ENCODE results near the gene GALNT18. TPM values are rescaled to one million over a fixed set of nuclear protein-coding genes. Genes with fewer than 3 reads are reported as not detected.

The GALNT18 gene
- total RNA-seq, 3 donors from 2014 or later = 14.7 to 25.9 (median 16.4) TPM

DNA sequence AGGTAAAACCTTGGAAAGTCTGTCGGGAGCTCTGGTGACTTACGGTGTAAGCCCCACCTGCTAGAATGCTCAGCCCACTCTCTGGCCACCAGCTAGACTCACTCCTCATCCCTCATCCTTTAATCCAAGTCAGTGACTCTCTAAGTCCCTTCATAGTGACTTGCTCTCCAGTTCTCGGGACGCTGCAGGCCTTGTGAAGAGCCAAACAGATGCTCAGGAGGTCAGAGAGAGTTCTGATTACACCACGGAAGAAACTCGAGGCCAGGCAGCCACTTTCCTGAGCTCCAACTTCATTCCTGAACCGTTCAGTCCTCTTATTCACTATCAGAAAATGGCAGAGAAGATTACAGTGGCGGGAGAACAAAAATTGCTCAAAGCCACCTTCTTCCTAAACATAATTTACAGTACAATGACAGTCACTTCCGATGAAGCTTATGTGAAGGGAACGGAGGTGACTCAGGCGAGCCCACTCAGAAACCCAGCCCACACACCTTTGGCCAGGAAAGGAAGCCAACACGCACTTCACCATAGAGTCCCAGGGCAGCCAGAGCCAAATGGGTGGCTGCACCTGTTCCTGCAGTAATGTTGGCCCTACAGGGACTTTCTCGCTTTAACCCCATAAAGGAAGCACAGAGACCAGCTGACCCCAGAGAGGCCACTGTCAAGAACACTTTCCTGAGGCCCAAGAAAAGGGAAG is 100.4 kb downstream of the GALNT18 start:
- TF ChIP-seq POLR2A (IDR thresholded peaks at IDR 0.05) = no peak
- TF ChIP-seq, protein P1, sequence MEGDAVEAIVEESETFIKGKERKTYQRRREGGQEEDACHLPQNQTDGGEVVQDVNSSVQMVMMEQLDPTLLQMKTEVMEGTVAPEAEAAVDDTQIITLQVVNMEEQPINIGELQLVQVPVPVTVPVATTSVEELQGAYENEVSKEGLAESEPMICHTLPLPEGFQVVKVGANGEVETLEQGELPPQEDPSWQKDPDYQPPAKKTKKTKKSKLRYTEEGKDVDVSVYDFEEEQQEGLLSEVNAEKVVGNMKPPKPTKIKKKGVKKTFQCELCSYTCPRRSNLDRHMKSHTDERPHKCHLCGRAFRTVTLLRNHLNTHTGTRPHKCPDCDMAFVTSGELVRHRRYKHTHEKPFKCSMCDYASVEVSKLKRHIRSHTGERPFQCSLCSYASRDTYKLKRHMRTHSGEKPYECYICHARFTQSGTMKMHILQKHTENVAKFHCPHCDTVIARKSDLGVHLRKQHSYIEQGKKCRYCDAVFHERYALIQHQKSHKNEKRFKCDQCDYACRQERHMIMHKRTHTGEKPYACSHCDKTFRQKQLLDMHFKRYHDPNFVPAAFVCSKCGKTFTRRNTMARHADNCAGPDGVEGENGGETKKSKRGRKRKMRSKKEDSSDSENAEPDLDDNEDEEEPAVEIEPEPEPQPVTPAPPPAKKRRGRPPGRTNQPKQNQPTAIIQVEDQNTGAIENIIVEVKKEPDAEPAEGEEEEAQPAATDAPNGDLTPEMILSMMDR (IDR thresholded peaks at IDR 0.05) = no peak
- no peak for TF ChIP-seq POLR2AphosphoS5 (IDR thresholded peaks at IDR 0.05)
- Histone ChIP-seq H3K36me3 (no peaks in the 10 kb centered on the region), H3K4me3 (no peak overlapping the region), H3K4me1 (no peaks in the 10 kb centered on the region), H3K9me3 (no peaks in the 10 kb centered on the region), H3K27me3 (no peaks in the 10 kb centered on the region), H3K27ac (no peak overlapping the region)
- DNase-seq (ENCODE audit: low spot score in 2 of 2) = no peak
- intact Hi-C loops (cut with DNase I; ENCODE audit: low total_unique reads) = no loop called here

DNA sequence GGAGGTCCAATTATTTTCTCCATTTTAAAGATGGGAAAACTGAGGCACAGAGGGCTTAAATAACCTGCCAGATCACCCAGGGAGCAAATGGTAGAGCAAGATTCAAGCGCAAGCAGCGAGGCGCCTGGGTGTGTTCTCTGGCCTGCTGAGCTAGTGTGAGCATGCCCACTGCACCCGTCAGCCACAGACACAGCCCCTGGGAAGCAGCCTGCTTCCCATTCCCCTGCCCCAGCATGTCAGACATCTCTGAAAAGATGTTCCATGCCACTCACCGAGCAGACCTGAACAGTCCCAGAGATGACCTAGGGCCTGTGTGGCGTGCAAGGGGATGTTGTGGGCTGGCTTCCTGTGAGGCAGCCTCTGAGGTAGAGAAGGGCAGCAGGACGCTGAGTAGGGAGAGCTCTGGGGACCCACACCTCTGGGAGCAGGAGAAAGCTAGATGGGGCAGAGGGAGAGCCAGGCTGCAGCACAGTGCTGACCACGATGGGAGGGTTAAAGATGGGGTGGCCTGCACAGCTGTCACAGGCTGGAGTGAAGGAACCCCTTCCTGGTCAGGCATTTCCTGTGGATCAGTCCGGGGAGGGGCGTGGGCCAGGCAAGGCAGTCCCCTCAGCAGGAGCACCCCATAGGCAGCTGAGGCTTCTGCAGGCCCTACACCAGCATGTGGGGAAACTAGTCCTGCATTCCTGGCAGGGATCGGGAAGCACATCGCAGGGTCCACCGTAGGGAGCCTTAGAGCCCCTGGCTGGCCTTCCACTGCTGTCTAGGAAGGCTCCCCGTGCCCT is 101.4 kb downstream of the GALNT18 start:
- no peak overlapping the region for H3K27ac ChIP-seq
- no peaks in the 10 kb centered on the region for H3K4me1 ChIP-seq

DNA sequence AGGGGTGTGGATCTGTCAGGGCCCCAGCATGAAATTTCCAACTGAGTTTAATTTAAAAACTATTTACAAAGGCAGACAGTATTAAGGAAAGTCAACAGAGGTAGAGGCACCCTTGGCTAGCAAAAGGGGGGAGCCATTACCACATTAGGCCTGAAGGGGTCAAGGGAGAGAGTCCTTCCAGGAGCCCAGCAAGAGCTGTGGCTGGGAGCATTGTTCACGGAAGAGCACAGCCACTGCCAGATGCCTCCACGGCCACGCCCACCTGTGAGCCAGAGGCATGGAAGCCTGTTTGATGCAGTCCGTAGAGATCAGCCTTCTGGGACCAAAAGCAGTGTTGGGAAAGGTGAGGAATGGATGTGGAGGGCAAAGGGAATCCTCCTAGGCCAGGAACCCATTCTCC is 102.6 kb downstream of the GALNT18 start:
- H3K27me3 ChIP-seq = no peaks in the 10 kb centered on the region
- no peak overlapping the region for H3K27ac ChIP-seq
- H3K36me3 ChIP-seq = no peaks in the 10 kb centered on the region
- intact Hi-C loops (cut with DNase I; ENCODE audit: low total_unique reads) = loop anchor here (1.0 kb wide), 1 partner anchor 16 kb away; no protein-coding TSS in a partner anchor
- H3K9me3 ChIP-seq = no peaks in the 10 kb centered on the region
- no peak overlapping the region for H3K4me3 ChIP-seq
- DNase-seq (ENCODE audit: low spot score in 2 of 2) = no peak
- H3K4me1 ChIP-seq = no peaks in the 10 kb centered on the region
- no peak for TF ChIP-seq POLR2AphosphoS5 (IDR thresholded peaks at IDR 0.05)
- TF ChIP-seq, protein P1 (IDR thresholded peaks at IDR 0.05) = no peak
- TF ChIP-seq POLR2A (IDR thresholded peaks at IDR 0.05) = no peak

More for the DNA sequence above, 101.4 kb downstream of the GALNT18 start:
- Histone ChIP-seq H3K4me3 (no peak overlapping the region), H3K27me3 (no peaks in the 10 kb centered on the region), H3K36me3 (no peaks in the 10 kb centered on the region), H3K9me3 (no peaks in the 10 kb centered on the region)
- intact Hi-C loops (cut with DNase I; ENCODE audit: low total_unique reads) = no loop called here
- TF ChIP-seq POLR2AphosphoS5 (IDR thresholded peaks at IDR 0.05) (no peak), POLR2A (IDR thresholded peaks at IDR 0.05) (no peak)
- TF ChIP-seq, protein P1 (IDR thresholded peaks at IDR 0.05) = no peak
- no peak for DNase-seq (ENCODE audit: low spot score in 2 of 2)

DNA sequence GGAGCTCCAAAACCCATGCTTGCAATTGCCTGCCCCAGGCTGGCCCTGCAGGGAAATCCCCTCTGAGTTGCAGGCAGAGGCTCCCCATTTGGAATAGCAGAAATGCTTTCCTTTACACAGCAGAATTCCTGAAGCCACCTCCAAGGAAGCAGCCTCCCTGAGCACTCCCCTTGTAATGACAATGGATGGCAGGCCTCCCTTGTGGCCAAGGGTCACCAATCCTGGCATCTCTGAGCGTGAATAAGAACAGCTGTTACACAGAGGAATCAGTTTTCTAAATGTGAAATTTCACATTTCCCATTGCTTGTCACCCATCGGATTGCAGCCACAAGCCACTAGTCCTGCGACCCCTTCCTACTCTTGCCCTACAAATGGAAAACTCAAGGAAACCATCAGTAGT is 107.6 kb downstream of the GALNT18 start:
- Histone ChIP-seq H3K4me3 (no peak overlapping the region), H3K4me1 (no peaks in the 10 kb centered on the region), H3K36me3 (no peaks in the 10 kb centered on the region), H3K9me3 (no peaks in the 10 kb centered on the region), H3K27me3 (no peaks in the 10 kb centered on the region), H3K27ac (no peak overlapping the region)
- DNase-seq (ENCODE audit: low spot score in 2 of 2) = no peak
- intact Hi-C loops (cut with DNase I; ENCODE audit: low total_unique reads) = no loop called here
- TF ChIP-seq, protein P1 (IDR thresholded peaks at IDR 0.05) = no peak
- no peak for TF ChIP-seq POLR2A (IDR thresholded peaks at IDR 0.05)
- TF ChIP-seq POLR2AphosphoS5 (IDR thresholded peaks at IDR 0.05) = no peak

DNA sequence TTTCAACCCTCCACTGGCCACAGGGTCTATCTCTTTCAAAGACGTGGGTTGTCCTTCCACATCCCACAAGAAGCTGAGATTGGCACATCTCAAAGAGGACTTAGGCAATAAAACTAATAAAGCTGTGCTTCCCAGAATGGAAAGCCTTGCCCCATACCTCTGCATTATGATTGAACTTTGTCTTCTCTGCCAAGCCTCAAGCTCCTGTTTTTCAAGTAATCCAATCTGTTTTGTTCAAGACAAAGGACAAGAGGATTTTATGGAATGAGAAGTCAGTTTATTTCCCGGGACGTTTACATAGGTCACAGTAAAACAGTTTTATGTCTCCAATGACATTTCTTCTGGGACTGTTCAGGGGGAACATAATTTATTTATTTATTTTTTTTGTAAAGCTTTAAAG is 108.4 kb downstream of the GALNT18 start:
- H3K27ac ChIP-seq = no peak overlapping the region
- TF ChIP-seq POLR2AphosphoS5 (IDR thresholded peaks at IDR 0.05) = no peak
- TF ChIP-seq, protein P1 (IDR thresholded peaks at IDR 0.05) = no peak
- TF ChIP-seq POLR2A (IDR thresholded peaks at IDR 0.05) = no peak
- no peak for DNase-seq (ENCODE audit: low spot score in 2 of 2)
- intact Hi-C loops (cut with DNase I; ENCODE audit: low total_unique reads) = no loop called here
- H3K4me3 ChIP-seq = no peak overlapping the region
- no peaks in the 10 kb centered on the region for H3K36me3 ChIP-seq
- H3K9me3 ChIP-seq = no peaks in the 10 kb centered on the region
- H3K27me3 ChIP-seq = no peaks in the 10 kb centered on the region
- H3K4me1 ChIP-seq = no peaks in the 10 kb centered on the region

All from breast epithelium (tissue), 4 donors.